ENCODE results near the gene TFRC.
"Not testable (repeated sequence)": the region's sequence is repeated elsewhere in the genome, so short reads cannot be mapped to it uniquely, and the experiment has no call there.

Gene TFRC

GRCh38 chr3:196081834-196082618 is at the start of gene TFRC:
Gene TFRC (minus strand): TSS chr3:196082090. CDS start chr3:196077099, 4,991 bp downstream.
- DNase-seq: peak; percentile 95

DNA sequence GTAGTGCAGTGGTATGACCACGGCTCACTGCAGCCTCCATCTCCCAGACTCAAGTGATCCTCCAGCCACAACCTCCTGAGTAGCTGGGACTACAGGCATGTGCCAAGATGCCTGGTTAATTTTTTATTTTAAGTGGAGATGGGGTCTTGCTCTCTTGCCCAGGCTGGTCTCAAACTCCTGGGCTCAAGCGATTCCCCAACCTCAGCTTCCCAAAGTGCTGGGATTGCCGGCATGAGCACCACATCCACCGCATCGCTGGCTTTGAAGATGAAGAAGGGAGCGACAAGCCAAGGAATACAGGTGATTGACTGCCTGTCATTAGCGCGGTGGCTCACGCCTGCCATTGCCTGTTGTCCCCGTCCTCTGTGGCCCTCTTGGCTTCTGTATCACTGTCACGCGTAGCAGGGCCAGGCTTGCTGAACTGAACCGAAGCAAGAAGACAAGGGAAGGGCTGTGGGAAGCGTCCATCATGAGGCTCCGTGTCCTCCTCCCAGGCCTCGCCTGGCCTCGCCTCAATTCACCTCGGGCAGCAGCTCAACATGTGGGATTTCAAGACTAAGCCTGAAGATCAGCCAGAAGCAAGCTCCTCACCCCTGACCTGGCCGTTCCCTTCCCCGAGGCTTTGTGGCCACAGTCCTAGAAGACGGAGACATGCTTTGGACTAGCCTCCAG is 46.4 kb upstream of the TFRC start:
- no peak for DNase-seq

DNA sequence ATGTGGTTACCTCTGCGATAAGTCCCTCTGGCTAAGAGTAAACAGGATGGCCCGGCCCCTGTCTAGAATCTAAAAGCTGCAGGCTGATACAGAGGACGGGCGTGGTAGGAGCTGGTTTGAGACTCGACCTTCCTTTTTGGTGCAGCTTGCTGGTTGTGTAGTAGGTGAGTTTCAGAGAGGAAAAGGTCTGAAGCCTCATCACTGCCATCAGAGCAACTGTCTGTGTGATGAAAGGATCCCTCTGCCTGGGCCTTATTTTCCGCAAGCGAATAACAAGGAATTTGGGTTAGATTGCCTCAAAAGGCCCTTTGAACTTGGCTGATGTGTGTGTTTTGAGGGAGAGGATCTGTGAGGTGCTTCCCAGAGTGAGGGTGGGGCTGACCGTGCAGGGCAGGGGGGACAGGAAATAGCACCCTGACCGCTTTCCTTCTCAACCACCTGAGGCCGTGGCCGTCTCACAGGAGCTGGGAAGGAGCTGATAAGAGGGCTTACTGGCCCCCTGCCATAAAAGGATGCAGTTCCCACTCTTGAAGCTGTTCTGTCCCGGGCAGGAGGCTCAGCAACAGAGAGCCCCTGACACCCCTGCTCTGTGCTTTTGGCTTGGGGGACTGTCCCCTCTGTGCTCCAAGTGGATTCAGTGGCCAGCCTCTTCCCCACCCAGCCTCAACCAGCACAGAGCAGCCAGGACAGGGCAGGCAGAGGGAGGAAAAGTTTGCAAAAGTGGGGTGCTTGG is 45.6 kb upstream of the TFRC start:
- DNase-seq: peak in 1 of 2 donors; percentile 45

GRCh38 chr3:196124608-196125007 is 42.7 kb upstream of the TFRC start:
- DNase-seq: no peak

GRCh38 chr3:196122688-196123046 is 40.8 kb upstream of the TFRC start:
- DNase-seq: no peak

- no peak for DNase-seq
Observed at GRCh38 chr3:196122021-196122687, 40.3 kb upstream of the TFRC start.

- DNase-seq: no peak
Observed at GRCh38 chr3:196121066-196121465, 39.2 kb upstream of the TFRC start.

DNA sequence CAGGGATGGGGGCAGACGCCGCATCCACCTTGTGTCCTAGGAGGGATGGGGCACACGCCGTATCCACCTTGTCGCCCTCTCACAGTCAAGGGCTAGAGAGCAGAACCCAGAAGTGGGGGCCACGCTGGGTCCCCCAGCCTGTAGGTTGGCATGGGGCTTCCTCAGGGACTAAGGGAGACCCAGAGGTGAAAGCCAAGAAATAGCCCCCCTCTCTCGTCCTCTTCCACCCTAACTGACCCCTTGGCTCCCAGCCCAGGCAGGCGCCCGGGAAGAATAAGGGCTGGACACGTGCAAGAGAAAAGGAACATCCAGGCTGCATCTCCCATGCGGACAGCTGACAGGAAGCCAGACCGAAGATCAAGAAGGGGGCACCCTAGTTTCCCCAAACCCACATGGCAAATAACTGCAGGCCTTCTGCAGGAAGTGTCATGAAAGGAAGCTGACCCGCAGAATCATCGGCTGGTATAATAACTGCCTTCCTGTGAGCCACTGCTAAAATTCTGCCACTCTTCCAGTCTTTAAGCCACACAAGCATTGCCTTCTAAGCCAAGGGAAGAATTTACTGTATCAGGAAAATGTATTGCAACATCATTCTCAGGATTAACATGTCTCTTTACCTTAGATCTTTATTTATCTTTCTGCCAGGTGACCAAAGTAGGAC is 38.5 kb upstream of the TFRC start:
- DNase-seq: peak in 1 of 2 donors; percentile 22

- DNase-seq: no peak
Observed at GRCh38 chr3:196117809-196118208, 35.9 kb upstream of the TFRC start.

DNA sequence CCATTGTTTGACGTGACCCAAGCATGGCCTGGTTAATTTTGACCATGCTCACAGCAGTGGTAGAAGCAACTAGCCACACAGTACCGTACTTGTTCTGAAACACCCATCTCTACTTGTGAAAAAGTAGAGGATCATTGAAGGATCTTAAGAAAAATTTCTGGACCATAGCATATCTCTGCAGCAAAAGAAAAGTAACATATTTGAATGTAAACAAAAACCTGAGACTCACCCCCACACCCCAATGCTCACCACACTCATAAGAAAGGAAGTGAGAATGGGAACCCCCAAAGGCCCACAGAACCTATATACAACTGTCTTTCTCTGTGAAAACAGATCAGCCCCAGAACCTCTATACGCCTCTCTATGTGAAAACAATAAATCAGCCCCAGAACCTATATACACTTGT is 33.8 kb upstream of the TFRC start:
- peak; percentile 28 for DNase-seq

GRCh38 chr3:196111939-196112386 is 30.1 kb upstream of the TFRC start:
- DNase-seq: peak; percentile 28 to 53

DNA sequence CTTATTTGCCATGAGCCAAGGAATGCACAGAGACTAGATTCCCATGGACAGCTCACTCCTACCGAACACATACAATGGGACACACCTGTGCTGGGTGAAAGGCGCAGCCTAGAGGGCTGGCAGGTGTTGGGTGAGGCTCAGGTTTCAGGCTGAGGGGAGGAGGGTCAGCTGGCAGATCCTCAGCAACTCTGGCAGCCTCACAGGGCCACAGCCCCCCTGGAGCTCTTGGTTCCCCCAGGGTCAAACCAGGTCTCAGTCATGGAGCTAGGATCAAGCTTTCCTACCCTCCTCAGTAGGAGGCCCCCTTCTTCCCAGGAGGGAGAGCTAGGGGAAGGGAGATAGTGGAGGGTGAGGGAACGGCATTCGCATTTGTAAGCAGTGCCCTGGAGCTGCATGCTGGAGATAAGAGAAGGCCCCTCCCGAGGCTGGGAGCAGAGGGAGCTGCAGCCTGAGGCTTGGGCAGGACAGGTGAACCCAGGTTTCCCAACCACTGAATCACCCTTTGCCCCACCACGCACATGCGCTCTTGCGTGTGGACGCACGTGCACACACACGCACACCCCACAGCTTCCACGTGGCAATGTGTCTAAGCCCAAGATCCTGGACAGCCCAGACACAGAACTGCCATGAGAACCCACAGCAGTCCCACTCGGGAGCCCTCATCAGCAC is 26.3 kb upstream of the TFRC start:
- DNase-seq: no peak

- peak in 1 of 2 donors; percentile 28 for DNase-seq
Observed at GRCh38 chr3:196104707-196105106, 22.8 kb upstream of the TFRC start.

- DNase-seq: not testable (repeated sequence)
Observed at GRCh38 chr3:196098365-196098980, 16.6 kb upstream of the TFRC start.

DNA sequence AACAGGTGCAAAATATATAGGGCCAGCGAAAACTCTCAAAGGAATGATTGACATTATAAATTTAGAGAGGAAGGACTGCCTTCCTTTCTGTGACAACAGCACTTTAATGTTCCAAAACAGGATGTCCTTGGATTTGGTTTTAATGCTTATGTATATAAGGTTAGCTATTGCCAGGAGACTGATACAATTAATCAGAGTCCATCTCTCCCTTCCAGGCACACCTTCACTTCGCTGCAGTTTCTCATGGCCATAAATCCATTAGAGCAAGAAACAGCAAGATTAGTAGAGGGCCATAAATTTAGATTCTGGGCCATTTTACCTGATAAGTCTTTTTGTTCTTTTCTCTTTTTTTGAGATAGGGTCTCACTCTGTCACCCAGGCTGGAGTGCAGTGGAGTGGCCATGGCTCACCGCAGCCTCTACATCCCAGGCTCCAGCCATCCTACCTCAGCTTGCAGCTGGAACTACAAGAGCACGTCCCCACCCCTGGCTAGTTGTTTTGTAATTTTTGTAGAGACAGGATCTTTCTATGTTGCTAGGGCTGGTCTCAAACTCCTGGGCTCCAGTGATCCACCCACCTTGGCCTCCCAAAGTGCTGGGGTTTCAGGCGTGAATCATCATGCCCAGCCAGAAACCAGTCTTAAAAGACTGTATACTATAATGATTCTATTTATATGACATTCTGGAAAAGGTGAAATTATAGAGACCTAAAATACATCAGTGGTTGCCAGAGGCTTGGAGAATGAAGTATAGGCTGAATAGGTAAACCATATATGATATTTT is 15.7 kb upstream of the TFRC start:
- no peak for DNase-seq

DNA sequence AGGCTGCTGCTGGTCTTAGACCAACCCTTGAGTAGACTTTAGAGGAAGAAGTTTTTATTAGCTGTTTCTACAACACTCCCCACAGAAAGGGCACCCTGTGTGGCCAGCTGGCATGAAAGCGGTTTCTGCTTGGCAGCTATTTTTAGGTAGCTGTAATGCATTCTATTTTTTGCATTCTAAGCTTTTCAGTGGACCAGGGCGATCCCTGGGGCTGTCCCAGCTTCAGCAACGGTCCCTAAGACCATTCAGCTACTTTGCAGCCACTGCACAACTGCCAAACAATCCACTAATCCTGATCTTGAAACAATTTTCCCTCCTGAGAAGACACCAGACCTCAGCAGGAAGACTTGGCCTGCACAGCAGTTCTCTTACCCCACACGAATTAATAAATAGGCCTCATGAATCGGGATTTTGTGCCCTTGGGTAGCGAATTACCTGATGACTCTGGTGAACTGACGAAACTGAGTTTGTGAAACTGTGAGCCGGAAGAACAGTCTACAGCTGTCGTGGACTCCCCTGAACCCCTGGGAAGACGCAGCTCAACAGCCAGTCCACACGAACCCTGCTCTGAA is 14.6 kb upstream of the TFRC start:
- peak in 1 of 2 donors; percentile 13 for DNase-seq

GRCh38 chr3:196093317-196094111 is 11.6 kb upstream of the TFRC start:
- DNase-seq: peak in 1 of 2 donors; percentile 28

DNA sequence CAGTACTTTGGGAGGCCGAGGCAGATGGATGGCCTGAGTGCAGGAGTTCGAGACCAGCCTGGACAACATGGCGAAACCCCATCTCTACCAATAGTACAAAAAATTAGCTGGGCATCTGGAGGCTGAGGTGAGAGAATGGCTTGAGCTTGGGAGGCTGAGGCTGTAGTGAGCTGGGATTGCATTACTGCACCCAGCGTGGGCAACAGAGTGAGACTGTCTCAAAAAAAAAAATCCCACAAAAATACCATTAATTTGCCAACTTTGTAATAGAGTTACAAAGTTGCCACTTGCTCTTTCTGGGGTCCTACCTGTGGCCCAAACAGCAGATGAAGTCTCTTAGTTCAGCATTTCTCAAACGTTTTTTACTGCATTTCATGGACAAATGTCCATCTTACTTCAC is 6.0 kb upstream of the TFRC start:
- DNase-seq: no peak

- no peak for DNase-seq
Observed at GRCh38 chr3:196082619-196082971, 705 bp upstream of the TFRC start.
